ENCODE data around the gene UBL4A. TPM values are rescaled to one million over a fixed set of nuclear protein-coding genes. Genes with fewer than 3 reads are reported as not detected.

The UBL4A gene
- total RNA-seq, 4 donors from 2014 or later = 20.6 to 45.9 (median 34.6) TPM

DNA sequence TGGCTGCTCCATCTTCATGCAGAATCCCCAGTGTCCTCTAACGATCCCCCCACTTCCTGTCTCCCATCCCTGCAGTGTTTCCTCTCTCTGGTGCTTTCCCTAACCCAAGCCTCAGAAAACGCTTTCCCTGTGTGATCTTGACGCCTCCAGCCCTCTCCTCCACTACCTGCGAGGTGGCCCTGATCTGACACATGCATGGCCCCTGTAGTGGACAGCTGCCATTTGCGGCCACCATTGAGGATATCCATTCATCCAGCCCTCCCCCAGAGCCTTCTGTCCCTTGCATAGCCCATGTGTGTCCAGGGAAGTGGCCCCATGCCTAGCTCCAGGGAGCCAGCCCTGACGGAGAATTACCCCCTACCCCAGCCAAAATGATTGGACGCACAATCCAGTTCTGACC, 3.1 kb downstream of the UBL4A start:
- no peak for DNase-seq
- Histone ChIP-seq H3K27ac (no peak overlapping the region), H3K36me3 (peaks cover 0 to 7% (median 0%) of the 10 kb centered on the region in 3 donors), H3K9me3 (no peaks in the 10 kb centered on the region), H3K27me3 (no peaks in the 10 kb centered on the region), H3K4me1 (peaks cover 0 to 16% (median 2%) of the 10 kb centered on the region in 4 donors), H3K4me3 (no peak overlapping the region)
- TF ChIP-seq POLR2A (IDR thresholded peaks at IDR 0.05) = no peak
- TF ChIP-seq, protein P1, sequence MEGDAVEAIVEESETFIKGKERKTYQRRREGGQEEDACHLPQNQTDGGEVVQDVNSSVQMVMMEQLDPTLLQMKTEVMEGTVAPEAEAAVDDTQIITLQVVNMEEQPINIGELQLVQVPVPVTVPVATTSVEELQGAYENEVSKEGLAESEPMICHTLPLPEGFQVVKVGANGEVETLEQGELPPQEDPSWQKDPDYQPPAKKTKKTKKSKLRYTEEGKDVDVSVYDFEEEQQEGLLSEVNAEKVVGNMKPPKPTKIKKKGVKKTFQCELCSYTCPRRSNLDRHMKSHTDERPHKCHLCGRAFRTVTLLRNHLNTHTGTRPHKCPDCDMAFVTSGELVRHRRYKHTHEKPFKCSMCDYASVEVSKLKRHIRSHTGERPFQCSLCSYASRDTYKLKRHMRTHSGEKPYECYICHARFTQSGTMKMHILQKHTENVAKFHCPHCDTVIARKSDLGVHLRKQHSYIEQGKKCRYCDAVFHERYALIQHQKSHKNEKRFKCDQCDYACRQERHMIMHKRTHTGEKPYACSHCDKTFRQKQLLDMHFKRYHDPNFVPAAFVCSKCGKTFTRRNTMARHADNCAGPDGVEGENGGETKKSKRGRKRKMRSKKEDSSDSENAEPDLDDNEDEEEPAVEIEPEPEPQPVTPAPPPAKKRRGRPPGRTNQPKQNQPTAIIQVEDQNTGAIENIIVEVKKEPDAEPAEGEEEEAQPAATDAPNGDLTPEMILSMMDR (IDR thresholded peaks at IDR 0.05) = no peak

DNA sequence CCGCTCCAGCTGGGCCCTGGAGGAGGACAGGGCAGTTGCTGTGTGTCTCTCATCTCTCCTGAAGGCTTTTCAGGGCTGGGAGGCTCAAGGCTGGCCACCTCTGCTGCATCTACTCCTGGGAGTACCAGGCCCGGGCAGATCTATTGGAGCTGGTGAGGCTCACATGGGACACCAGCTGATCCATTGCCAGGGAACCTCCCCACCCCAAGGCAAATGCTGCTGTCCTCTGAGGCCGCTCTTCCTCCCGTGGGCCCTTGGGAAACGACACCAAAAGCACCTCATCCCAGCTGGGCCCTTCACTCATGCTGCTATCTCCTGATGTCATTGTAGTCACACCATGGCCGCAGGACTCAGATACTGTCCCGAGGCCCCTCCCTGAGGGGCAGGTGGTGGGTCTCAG, 3.6 kb downstream of the UBL4A start:
- Histone ChIP-seq H3K27me3 (no peaks in the 10 kb centered on the region), H3K4me3 (no peak overlapping the region), H3K4me1 (peaks cover 0 to 21% (median 2%) of the 10 kb centered on the region in 4 donors), H3K27ac (no peak overlapping the region), H3K36me3 (peaks cover 0 to 7% (median 0%) of the 10 kb centered on the region in 3 donors), H3K9me3 (no peaks in the 10 kb centered on the region)
- no peak for DNase-seq
- TF ChIP-seq, protein P1 (IDR thresholded peaks at IDR 0.05) = no peak
- no peak for TF ChIP-seq POLR2A (IDR thresholded peaks at IDR 0.05)

DNA sequence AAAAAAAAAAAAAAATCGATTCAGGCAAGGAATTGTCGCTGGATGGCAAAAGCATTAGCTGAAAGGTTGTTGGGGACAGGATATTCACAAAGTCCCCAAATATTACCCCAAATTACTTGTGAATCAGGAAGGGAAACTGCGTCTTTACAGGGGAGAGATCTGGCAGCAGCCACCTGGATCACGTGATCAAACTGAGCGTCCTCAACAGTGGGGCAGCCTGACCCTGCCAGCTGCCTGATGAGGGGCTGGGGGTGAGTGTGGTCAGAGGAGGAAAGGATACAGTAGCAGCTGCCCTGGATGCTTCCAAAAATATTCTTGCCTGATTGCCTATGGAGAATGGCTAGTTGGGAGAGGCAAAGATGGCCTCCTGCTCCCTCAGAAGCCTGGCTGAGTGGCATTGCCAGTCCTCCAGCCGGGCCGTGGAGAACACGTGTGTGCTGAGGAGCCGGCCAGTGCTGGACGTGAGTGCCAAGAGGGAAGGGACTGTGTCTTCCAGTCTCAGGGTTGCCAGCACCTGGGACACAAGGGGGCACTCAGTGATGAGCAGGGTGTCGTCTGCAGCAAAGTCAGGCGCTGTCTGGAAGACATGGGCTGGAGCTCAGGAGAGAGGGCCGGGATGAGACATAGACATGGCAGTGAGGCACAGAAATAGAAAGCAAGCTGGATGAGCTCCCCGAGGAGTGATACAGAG, 4.4 kb downstream of the UBL4A start:
- no peak overlapping the region for H3K27ac ChIP-seq
- TF ChIP-seq, protein P1 (IDR thresholded peaks at IDR 0.05) = no peak
- TF ChIP-seq POLR2A (IDR thresholded peaks at IDR 0.05) = no peak
- no peak overlapping the region for H3K4me3 ChIP-seq
- H3K27me3 ChIP-seq = no peaks in the 10 kb centered on the region
- peaks cover 0 to 7% (median 0%) of the 10 kb centered on the region in 3 donors for H3K36me3 ChIP-seq
- DNase-seq = no peak
- peaks cover 0 to 21% (median 2%) of the 10 kb centered on the region in 4 donors for H3K4me1 ChIP-seq
- no peaks in the 10 kb centered on the region for H3K9me3 ChIP-seq

DNA sequence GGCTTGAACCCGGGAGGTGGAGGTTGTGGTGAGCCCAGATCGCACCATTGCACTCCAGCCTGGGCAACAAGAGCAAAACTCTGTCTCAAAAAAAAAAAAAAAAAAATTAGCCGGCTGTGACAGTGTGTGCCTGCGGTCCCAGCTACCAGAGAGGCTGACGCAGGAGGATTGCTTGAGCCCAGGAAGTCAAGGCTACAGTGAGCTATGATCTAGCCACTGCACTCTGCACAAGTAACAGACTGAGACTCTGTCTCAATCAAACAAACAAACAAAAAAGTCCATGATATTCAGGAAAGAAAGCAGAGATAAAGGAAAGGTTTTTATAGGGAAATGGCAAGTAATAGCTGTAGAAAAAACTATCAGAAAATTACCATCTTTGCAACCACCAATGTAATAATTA, 5.2 kb downstream of the UBL4A start:
- TF ChIP-seq, protein P1 (IDR thresholded peaks at IDR 0.05) = no peak
- TF ChIP-seq POLR2A (IDR thresholded peaks at IDR 0.05) = no peak

DNA sequence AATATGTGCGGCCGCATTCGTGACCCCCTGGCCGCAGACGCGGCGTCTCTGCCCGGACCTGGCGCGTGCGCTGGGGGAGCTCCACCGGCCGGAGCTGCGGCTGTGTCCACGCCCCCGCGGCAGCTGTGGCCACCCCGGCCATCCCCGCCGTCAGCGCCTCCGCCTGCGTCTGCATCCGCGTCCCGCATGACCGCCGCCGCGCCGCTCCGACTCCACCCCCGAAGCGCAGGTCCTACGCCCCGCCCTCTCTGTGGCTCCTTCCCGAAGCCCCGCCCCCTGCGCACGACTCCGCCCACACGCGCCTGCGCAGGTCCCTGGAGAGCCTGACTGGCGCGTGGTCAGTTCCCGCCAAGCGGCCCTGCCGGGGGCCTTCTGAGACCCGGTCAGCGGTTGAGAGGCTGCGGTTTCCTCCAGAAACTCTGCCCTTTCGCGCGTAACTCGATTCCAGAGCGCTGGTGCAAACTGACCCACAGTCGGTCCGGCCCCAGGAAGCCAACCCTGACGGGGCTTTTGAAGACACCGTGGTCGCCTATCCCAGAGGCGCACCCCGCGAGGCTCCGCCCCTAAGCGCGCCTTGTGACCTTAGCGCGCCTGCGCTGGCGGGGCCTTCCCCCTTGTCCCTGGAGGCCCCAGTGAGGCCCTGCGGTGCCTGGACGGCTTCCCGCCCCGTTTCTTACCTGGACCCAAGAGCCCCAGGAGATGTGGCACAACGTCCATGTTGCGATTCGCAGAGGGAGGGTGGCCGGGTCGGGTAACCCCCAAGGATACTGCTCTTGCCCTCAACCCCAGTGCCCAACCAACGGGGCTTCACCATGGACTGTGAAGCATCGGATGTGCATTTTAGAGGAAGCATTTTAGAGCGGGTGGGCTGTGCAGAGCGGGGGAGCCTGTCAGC, 7.4 kb downstream of the UBL4A start, which contains the start of gene LAGE3:
Gene LAGE3 (minus strand): TSS at position 554 of the 895 bp plus-strand sequence. CDS start 366 bp downstream, at position 188.
- Histone ChIP-seq H3K36me3 (no peaks in the 10 kb centered on the region), H3K27ac (peak within 1 kb of the TSS; percentile 77 to 83 (median 82)), H3K9me3 (no peaks in the 10 kb centered on the region), H3K27me3 (no peaks in the 10 kb centered on the region), H3K4me1 (peaks cover 0 to 6% (median 0%) of the 10 kb centered on the region in 4 donors), H3K4me3 (peak within 1 kb of the TSS; percentile 50 to 70 (median 62))
- peak; percentile 35 to 54 for TF ChIP-seq POLR2A (IDR thresholded peaks at IDR 0.05)
- TF ChIP-seq, protein P1 (IDR thresholded peaks at IDR 0.05) = no peak
- DNase-seq = peak; percentile 91 to 97 (median 96)

More for the DNA sequence above, 5.2 kb downstream of the UBL4A start:
- Histone ChIP-seq H3K4me3 (no peak overlapping the region), H3K4me1 (peaks cover 0 to 21% (median 2%) of the 10 kb centered on the region in 4 donors), H3K27me3 (no peaks in the 10 kb centered on the region), H3K9me3 (no peaks in the 10 kb centered on the region), H3K27ac (no peak overlapping the region), H3K36me3 (peaks cover 0 to 7% (median 0%) of the 10 kb centered on the region in 3 donors)
- no peak for DNase-seq

All from Peyer's patch (tissue), 4 donors.